HepG2 (cell line): Measurements from ENCODE around the gene FBXL12. TPM values are rescaled to one million over a fixed set of nuclear protein-coding genes. Genes with fewer than 3 reads are reported as not detected.

Experiments used
- ARNT2 ChIP-seq: sonication (generic); formaldehyde crosslinking; IDR thresholded peaks from 2 replicates; pipeline ENCODE4 v1.8.0; 2022; ENCODE audit warnings: mild to moderate bottlenecking, low read depth, missing genetic modification reagents, moderate library complexity
- HMG20B ChIP-seq: conservative IDR thresholded peaks from 2 replicates; pipeline ENCODE4 v1.6.1; 2016; ENCODE audit warnings: missing genetic modification reagents, missing compliant biosample characterization
- KDM2A ChIP-seq: sonication (generic); formaldehyde crosslinking; IDR thresholded peaks from 2 replicates; pipeline ENCODE4 v1.4.0; 2020; ENCODE audit warnings: low read depth, missing genetic modification reagents, borderline replicate concordance
- MXI1 ChIP-seq: IDR thresholded peaks from 3 replicates; pipeline ENCODE4 v1.6.1; 2012; ENCODE audit warnings: low read depth, low read length, inconsistent platforms, borderline replicate concordance
- RXRA ChIP-seq: sonication (generic); formaldehyde crosslinking; IDR thresholded peaks from 2 replicates; pipeline ENCODE4 v1.5.1; 2020; ENCODE audit warnings: missing genetic modification reagents
- TCF12 ChIP-seq, 2 experiments: fragments of 450-650 bp in 1 of 2; sonication (generic) in 1 of 2; formaldehyde crosslinking in 1 of 2; IDR thresholded peaks; 2 replicates each; pipeline versions ENCODE4 v1.6.1 to v1.8.0; 2017 to 2022; ENCODE audit warnings: antibody characterized with exemption in 1 of 2, mild to moderate bottlenecking in 1 of 2, missing genetic modification reagents in 1 of 2, moderate library complexity in 1 of 2
- TFE3 ChIP-seq: IDR thresholded peaks from 2 replicates; pipeline ENCODE4 v1.6.1; 2016
- ZBTB38 ChIP-seq: sonication (generic); formaldehyde crosslinking; IDR thresholded peaks from 2 replicates; pipeline ENCODE4 v1.5.1; 2020; ENCODE audit warnings: mild to moderate bottlenecking, missing genetic modification reagents
- ZFP36 ChIP-seq: fragments of 150-350 bp; IDR thresholded peaks from 2 replicates; pipeline ENCODE4 v1.6.1; 2018; ENCODE audit warnings: borderline replicate concordance, low read length, low read depth; ENCODE audit not compliant: partially characterized antibody
- ZNF333 ChIP-seq: sonication (generic); formaldehyde crosslinking; IDR thresholded peaks from 2 replicates; pipeline ENCODE4 v1.4.0; 2020; ENCODE audit warnings: mild to moderate bottlenecking, missing genetic modification reagents, borderline replicate concordance
- polyA plus RNA-seq, 8 experiments: library from polyadenylated mRNA; depleted of rRNA in 3 of 8; stranded (reverse) in 7 of 8; unstranded in 1 of 8; fragments of >200 nt; fragmentation: Illumina TruSeq in 4 of 8; extraction: Trizol in 4 of 8; gene quantifications; 2 replicates each; pipeline versions ENCODE4 v1.2.1 to v1.2.3, GENCODE V29; 2011 to 2016; ENCODE audit warnings: low read depth in 4 of 8, missing spikeins in 1 of 8, mixed read lengths in 1 of 8; ENCODE audit not compliant: insufficient read depth in 1 of 8
- total RNA-seq, 5 experiments: library from RNA; depleted of rRNA; stranded (reverse); fragments of >200 nt; fragmentation: Illumina TruSeq; extraction: Trizol; gene quantifications; 2 replicates each; pipeline ENCODE4 v1.2.3, GENCODE V29; 2016; ENCODE audit warnings: low read depth in 1 of 5

Gene FBXL12
- total and polyA plus RNA-seq, 2 of the 13 experiments (the other 11 are each of a cell fraction or from before 2014, with no cell fraction given) = 20.4 to 23.1 TPM

- TF ChIP-seq TFE3 (no peak), KDM2A (CRISPR knock-in tag) (no peak), HMG20B (CRISPR knock-in tag) (no peak), ZFP36 (no peak), MXI1 (0 out of 3 replicates have a peak, but pooled peaks have one; percentile 1), ZBTB38 (CRISPR knock-in tag) (peak; percentile 86; the same call in 1 of the 2 replicates), RXRA (no peak), ARNT2 (no peak), TCF12 (IDR thresholded peaks at IDR 0.05) (no peak), TCF12 (CRISPR knock-in tag; IDR thresholded peaks at IDR 0.05) (no peak), ZNF333 (CRISPR knock-in tag) (0 out of 2 replicates have a peak, but pooled peaks have one; percentile 8)
- TF ChIP-seq, all 625 proteins: peak for 9
Observed at GRCh38 chr19:9793071-9793591, 25.7 kb downstream of the FBXL12 start (continued).
